K562 (cell line): Measurements from ENCODE around the gene ARHGAP26. TPM values are rescaled to one million over a fixed set of nuclear protein-coding genes. Genes with fewer than 3 reads are reported as not detected.

Source experiments
- CREM ChIP-seq: IDR thresholded peaks from 2 replicates; pipeline ENCODE4 v1.6.1; 2014; ENCODE audit warnings: antibody characterized with exemption, low read depth
- KLF10 ChIP-seq: fragments of 250-450 bp; sonication (Bioruptor Pico); IDR thresholded peaks from 2 replicates; pipeline ENCODE4 v1.6.1; 2021; ENCODE audit warnings: matching md5 sums
- MAFF ChIP-seq: IDR thresholded peaks from 2 replicates; pipeline ENCODE4 v1.6.1; 2012; ENCODE audit warnings: low read length, improper control_type of control experiment
- NFXL1 ChIP-seq: fragments of 450-650 bp; formaldehyde crosslinking; IDR thresholded peaks from 2 replicates; pipeline ENCODE4 v1.4.0; 2021; ENCODE audit warnings: mild to moderate bottlenecking
- STAG1 ChIP-seq: sonication (generic); formaldehyde crosslinking; IDR thresholded peaks from 2 replicates; pipeline ENCODE4 v1.5.0; 2020; ENCODE audit warnings: missing genetic modification reagents, borderline replicate concordance
- TCF3 ChIP-seq: sonication (generic); formaldehyde crosslinking; IDR thresholded peaks from 2 replicates; pipeline ENCODE4 v1.4.0; 2020; ENCODE audit warnings: mild to moderate bottlenecking, missing genetic modification reagents
- ZNF696 ChIP-seq: fragments of 250-450 bp; sonication (Bioruptor Pico); conservative IDR thresholded peaks from 2 replicates; pipeline ENCODE4 v1.4.0; 2020; ENCODE audit warnings: mild to moderate bottlenecking, moderate library complexity
- polyA plus RNA-seq, 8 experiments: library from polyadenylated mRNA; depleted of rRNA in 4 of 8; stranded (reverse) in 5 of 8; unstranded in 3 of 8; fragments of >200 nt; fragmentation: Nextera tagmentation in 2 of 8; fragmentation: Illumina TruSeq in 1 of 8; extraction: Ambion mirVana in 2 of 8; extraction: Trizol in 1 of 8; gene quantifications; 2 replicates each; pipeline versions ENCODE4 v1.2.1 to v1.2.3, GENCODE V29; 2011 to 2014; ENCODE audit warnings: inconsistent platforms in 1 of 8, missing spikeins in 1 of 8
- total RNA-seq, 7 experiments: library from RNA; depleted of rRNA in 6 of 7; stranded (reverse); fragments of >200 nt in 6 of 7; fragmentation: Illumina TruSeq in 2 of 7; extraction: Trizol in 2 of 7; gene quantifications; 2 replicates each; pipeline versions ENCODE4 v1.2.1 to v1.2.3, GENCODE V29; 2011 to 2021; ENCODE audit warnings: low replicate concordance in 1 of 7
- TF ChIP-seq, protein P1 (sequence below): fragments of 450-650 bp; IDR thresholded peaks from 2 replicates; pipeline ENCODE4 v1.6.1; 2016; ENCODE audit warnings: mild to moderate bottlenecking
- TF ChIP-seq, protein P2 (sequence below): fragments of 450-650 bp; IDR thresholded peaks from 2 replicates; pipeline ENCODE4 v1.6.1; 2016; ENCODE audit warnings: borderline replicate concordance

ARHGAP26 gene
- total and polyA plus RNA-seq, 9 of the 15 experiments (the other 6 are each of a cell fraction or from before 2014, with no cell fraction given) = 0.13 to 1.1 (median 0.55) TPM

DNA sequence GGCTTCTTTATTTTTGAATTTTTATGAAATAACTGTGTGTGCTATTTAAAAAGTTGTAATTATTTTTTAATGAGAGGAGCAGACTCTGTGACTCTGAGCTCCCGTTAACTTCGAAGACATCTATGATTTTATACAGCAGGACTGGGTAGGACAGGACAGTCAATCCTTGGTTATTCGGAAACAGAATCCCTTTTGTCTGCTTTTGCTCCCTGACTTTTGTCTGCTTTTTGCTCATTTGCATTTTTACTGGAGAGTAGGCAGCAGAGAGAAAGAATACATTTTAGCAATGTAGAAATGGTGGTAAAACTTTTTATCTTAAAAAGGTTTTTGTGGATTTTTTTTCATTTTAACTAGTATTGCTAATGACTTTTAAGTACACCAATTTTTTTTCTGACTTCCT, 303.6 kb downstream of the ARHGAP26 start (continued):
- TF ChIP-seq, protein P1, sequence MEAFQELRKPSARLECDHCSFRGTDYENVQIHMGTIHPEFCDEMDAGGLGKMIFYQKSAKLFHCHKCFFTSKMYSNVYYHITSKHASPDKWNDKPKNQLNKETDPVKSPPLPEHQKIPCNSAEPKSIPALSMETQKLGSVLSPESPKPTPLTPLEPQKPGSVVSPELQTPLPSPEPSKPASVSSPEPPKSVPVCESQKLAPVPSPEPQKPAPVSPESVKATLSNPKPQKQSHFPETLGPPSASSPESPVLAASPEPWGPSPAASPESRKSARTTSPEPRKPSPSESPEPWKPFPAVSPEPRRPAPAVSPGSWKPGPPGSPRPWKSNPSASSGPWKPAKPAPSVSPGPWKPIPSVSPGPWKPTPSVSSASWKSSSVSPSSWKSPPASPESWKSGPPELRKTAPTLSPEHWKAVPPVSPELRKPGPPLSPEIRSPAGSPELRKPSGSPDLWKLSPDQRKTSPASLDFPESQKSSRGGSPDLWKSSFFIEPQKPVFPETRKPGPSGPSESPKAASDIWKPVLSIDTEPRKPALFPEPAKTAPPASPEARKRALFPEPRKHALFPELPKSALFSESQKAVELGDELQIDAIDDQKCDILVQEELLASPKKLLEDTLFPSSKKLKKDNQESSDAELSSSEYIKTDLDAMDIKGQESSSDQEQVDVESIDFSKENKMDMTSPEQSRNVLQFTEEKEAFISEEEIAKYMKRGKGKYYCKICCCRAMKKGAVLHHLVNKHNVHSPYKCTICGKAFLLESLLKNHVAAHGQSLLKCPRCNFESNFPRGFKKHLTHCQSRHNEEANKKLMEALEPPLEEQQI = no peak
- TF ChIP-seq KLF10 (CRISPR knock-in tag) (no peak), STAG1 (CRISPR knock-in tag) (no peak), TCF3 (CRISPR knock-in tag) (no peak), MAFF (no peak), CREM (no peak), ZNF696 (CRISPR knock-in tag) (no peak), NFXL1 (CRISPR knock-in tag) (no peak)
- TF ChIP-seq, protein P2, sequence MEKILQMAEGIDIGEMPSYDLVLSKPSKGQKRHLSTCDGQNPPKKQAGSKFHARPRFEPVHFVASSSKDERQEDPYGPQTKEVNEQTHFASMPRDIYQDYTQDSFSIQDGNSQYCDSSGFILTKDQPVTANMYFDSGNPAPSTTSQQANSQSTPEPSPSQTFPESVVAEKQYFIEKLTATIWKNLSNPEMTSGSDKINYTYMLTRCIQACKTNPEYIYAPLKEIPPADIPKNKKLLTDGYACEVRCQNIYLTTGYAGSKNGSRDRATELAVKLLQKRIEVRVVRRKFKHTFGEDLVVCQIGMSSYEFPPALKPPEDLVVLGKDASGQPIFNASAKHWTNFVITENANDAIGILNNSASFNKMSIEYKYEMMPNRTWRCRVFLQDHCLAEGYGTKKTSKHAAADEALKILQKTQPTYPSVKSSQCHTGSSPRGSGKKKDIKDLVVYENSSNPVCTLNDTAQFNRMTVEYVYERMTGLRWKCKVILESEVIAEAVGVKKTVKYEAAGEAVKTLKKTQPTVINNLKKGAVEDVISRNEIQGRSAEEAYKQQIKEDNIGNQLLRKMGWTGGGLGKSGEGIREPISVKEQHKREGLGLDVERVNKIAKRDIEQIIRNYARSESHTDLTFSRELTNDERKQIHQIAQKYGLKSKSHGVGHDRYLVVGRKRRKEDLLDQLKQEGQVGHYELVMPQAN = no peak
